ENCODE data around the gene NOC3L.

The NOC3L gene

GRCh38 chr10:94333051-94333450 is 29.7 kb downstream of the NOC3L start:
- peaks cover 92% of the 10 kb centered on the region for H3K36me3 ChIP-seq (ENCODE audit: control insufficient read depth, insufficient read depth, low read length)
- no peaks in the 10 kb centered on the region for H3K27me3 ChIP-seq (ENCODE audit: control insufficient read depth, insufficient read depth, low read length)

GRCh38 chr10:94328613-94329012 is 34.1 kb downstream of the NOC3L start:
- Histone ChIP-seq H3K4me3 (ENCODE audit: low read depth, low read length) (no peak overlapping the region), H3K27me3 (ENCODE audit: control insufficient read depth, insufficient read depth, low read length) (no peaks in the 10 kb centered on the region), H3K36me3 (ENCODE audit: control insufficient read depth, insufficient read depth, low read length) (peaks cover 86% of the 10 kb centered on the region), H3K27ac (ENCODE audit: low read depth, low read length) (no peak overlapping the region), H3K4me1 (ENCODE audit: control insufficient read depth, insufficient read depth, low read length) (no peaks in the 10 kb centered on the region), H3K9me3 (ENCODE audit: control insufficient read depth, insufficient read depth, low read length) (no peaks in the 10 kb centered on the region), H3K9ac (ENCODE audit: low read depth, low read length) (no peak overlapping the region)

More at GRCh38 chr10:94333051-94333450, 29.7 kb downstream of the NOC3L start:
- Histone ChIP-seq H3K27ac (ENCODE audit: low read depth, low read length) (no peak overlapping the region), H3K9me3 (ENCODE audit: control insufficient read depth, insufficient read depth, low read length) (no peaks in the 10 kb centered on the region), H3K4me1 (ENCODE audit: control insufficient read depth, insufficient read depth, low read length) (no peaks in the 10 kb centered on the region), H3K9ac (ENCODE audit: low read depth, low read length) (no peak overlapping the region), H3K4me3 (ENCODE audit: low read depth, low read length) (no peak overlapping the region)

GRCh38 chr10:94327649-94328048 is 35.1 kb downstream of the NOC3L start:
- Histone ChIP-seq H3K9ac (ENCODE audit: low read depth, low read length) (no peak overlapping the region), H3K4me1 (ENCODE audit: control insufficient read depth, insufficient read depth, low read length) (no peaks in the 10 kb centered on the region), H3K27me3 (ENCODE audit: control insufficient read depth, insufficient read depth, low read length) (no peaks in the 10 kb centered on the region), H3K36me3 (ENCODE audit: control insufficient read depth, insufficient read depth, low read length) (peaks cover 86% of the 10 kb centered on the region), H3K9me3 (ENCODE audit: control insufficient read depth, insufficient read depth, low read length) (no peaks in the 10 kb centered on the region), H3K4me3 (ENCODE audit: low read depth, low read length) (no peak overlapping the region), H3K27ac (ENCODE audit: low read depth, low read length) (no peak overlapping the region)

GRCh38 chr10:94324609-94325233 is 38.0 kb downstream of the NOC3L start:
- Histone ChIP-seq H3K4me3 (ENCODE audit: low read depth, low read length) (no peak overlapping the region), H3K27me3 (ENCODE audit: control insufficient read depth, insufficient read depth, low read length) (no peaks in the 10 kb centered on the region), H3K9me3 (ENCODE audit: control insufficient read depth, insufficient read depth, low read length) (no peaks in the 10 kb centered on the region), H3K27ac (ENCODE audit: low read depth, low read length) (no peak overlapping the region), H3K36me3 (ENCODE audit: control insufficient read depth, insufficient read depth, low read length) (peaks cover 66% of the 10 kb centered on the region), H3K4me1 (ENCODE audit: control insufficient read depth, insufficient read depth, low read length) (no peaks in the 10 kb centered on the region), H3K9ac (ENCODE audit: low read depth, low read length) (no peak overlapping the region)

GRCh38 chr10:94320285-94320914 is 42.3 kb downstream of the NOC3L start:
- no peaks in the 10 kb centered on the region for H3K9me3 ChIP-seq (ENCODE audit: control insufficient read depth, insufficient read depth, low read length)
- peaks cover 31% of the 10 kb centered on the region for H3K36me3 ChIP-seq (ENCODE audit: control insufficient read depth, insufficient read depth, low read length)
- no peak overlapping the region for H3K9ac ChIP-seq (ENCODE audit: low read depth, low read length)
- H3K27ac ChIP-seq (ENCODE audit: low read depth, low read length), result no peak overlapping the region
- no peaks in the 10 kb centered on the region for H3K27me3 ChIP-seq (ENCODE audit: control insufficient read depth, insufficient read depth, low read length)
- H3K4me1 ChIP-seq (ENCODE audit: control insufficient read depth, insufficient read depth, low read length), result no peaks in the 10 kb centered on the region
- H3K4me3 ChIP-seq (ENCODE audit: low read depth, low read length), result no peak overlapping the region

GRCh38 chr10:94316560-94316959 is 46.2 kb downstream of the NOC3L start:
- no peak overlapping the region for H3K4me3 ChIP-seq (ENCODE audit: low read depth, low read length)
- H3K9ac ChIP-seq (ENCODE audit: low read depth, low read length), result no peak overlapping the region
- no peak overlapping the region for H3K27ac ChIP-seq (ENCODE audit: low read depth, low read length)
- H3K27me3 ChIP-seq (ENCODE audit: control insufficient read depth, insufficient read depth, low read length), result no peaks in the 10 kb centered on the region
- H3K36me3 ChIP-seq (ENCODE audit: control insufficient read depth, insufficient read depth, low read length), result peaks cover 1% of the 10 kb centered on the region; the same call in 1 of the 2 replicates
- no peaks in the 10 kb centered on the region for H3K4me1 ChIP-seq (ENCODE audit: control insufficient read depth, insufficient read depth, low read length)
- no peaks in the 10 kb centered on the region for H3K9me3 ChIP-seq (ENCODE audit: control insufficient read depth, insufficient read depth, low read length)

- no peaks in the 10 kb centered on the region for H3K36me3 ChIP-seq (ENCODE audit: control insufficient read depth, insufficient read depth, low read length)
- peak overlapping the region; percentile 25 for H3K27ac ChIP-seq (ENCODE audit: low read depth, low read length)
Observed at GRCh38 chr10:94315975-94316464, 46.7 kb downstream of the NOC3L start.

GRCh38 chr10:94315024-94315451 is 47.7 kb downstream of the NOC3L start:
- Histone ChIP-seq H3K4me3 (ENCODE audit: low read depth, low read length) (no peak overlapping the region), H3K9ac (ENCODE audit: low read depth, low read length) (no peak overlapping the region), H3K27ac (ENCODE audit: low read depth, low read length) (no peak overlapping the region), H3K36me3 (ENCODE audit: control insufficient read depth, insufficient read depth, low read length) (no peaks in the 10 kb centered on the region), H3K27me3 (ENCODE audit: control insufficient read depth, insufficient read depth, low read length) (no peaks in the 10 kb centered on the region), H3K4me1 (ENCODE audit: control insufficient read depth, insufficient read depth, low read length) (no peaks in the 10 kb centered on the region), H3K9me3 (ENCODE audit: control insufficient read depth, insufficient read depth, low read length) (no peaks in the 10 kb centered on the region)

More at GRCh38 chr10:94315975-94316464, 46.7 kb downstream of the NOC3L start:
- no peaks in the 10 kb centered on the region for H3K4me1 ChIP-seq (ENCODE audit: control insufficient read depth, insufficient read depth, low read length)
- no peaks in the 10 kb centered on the region for H3K9me3 ChIP-seq (ENCODE audit: control insufficient read depth, insufficient read depth, low read length)
- no peaks in the 10 kb centered on the region for H3K27me3 ChIP-seq (ENCODE audit: control insufficient read depth, insufficient read depth, low read length)
- no peak overlapping the region for H3K4me3 ChIP-seq (ENCODE audit: low read depth, low read length)
- no peak overlapping the region for H3K9ac ChIP-seq (ENCODE audit: low read depth, low read length)

- no peaks in the 10 kb centered on the region for H3K27me3 ChIP-seq (ENCODE audit: control insufficient read depth, insufficient read depth, low read length)
- no peaks in the 10 kb centered on the region for H3K9me3 ChIP-seq (ENCODE audit: control insufficient read depth, insufficient read depth, low read length)
- no peaks in the 10 kb centered on the region for H3K36me3 ChIP-seq (ENCODE audit: control insufficient read depth, insufficient read depth, low read length)
- H3K9ac ChIP-seq (ENCODE audit: low read depth, low read length), result no peak overlapping the region
- no peaks in the 10 kb centered on the region for H3K4me1 ChIP-seq (ENCODE audit: control insufficient read depth, insufficient read depth, low read length)
- H3K4me3 ChIP-seq (ENCODE audit: low read depth, low read length), result no peak overlapping the region
- H3K27ac ChIP-seq (ENCODE audit: low read depth, low read length), result no peak overlapping the region
Observed at GRCh38 chr10:94310369-94310768, 52.4 kb downstream of the NOC3L start.

- Histone ChIP-seq H3K36me3 (ENCODE audit: control insufficient read depth, insufficient read depth, low read length) (no peaks in the 10 kb centered on the region), H3K4me1 (ENCODE audit: control insufficient read depth, insufficient read depth, low read length) (no peaks in the 10 kb centered on the region), H3K27me3 (ENCODE audit: control insufficient read depth, insufficient read depth, low read length) (no peaks in the 10 kb centered on the region), H3K4me3 (ENCODE audit: low read depth, low read length) (no peak overlapping the region), H3K9me3 (ENCODE audit: control insufficient read depth, insufficient read depth, low read length) (no peaks in the 10 kb centered on the region), H3K9ac (ENCODE audit: low read depth, low read length) (no peak overlapping the region), H3K27ac (ENCODE audit: low read depth, low read length) (no peak overlapping the region)
Observed at GRCh38 chr10:94308866-94309265, 53.9 kb downstream of the NOC3L start.

GRCh38 chr10:94307046-94307615 is 55.6 kb downstream of the NOC3L start:
- Histone ChIP-seq H3K9me3 (ENCODE audit: control insufficient read depth, insufficient read depth, low read length) (no peaks in the 10 kb centered on the region), H3K36me3 (ENCODE audit: control insufficient read depth, insufficient read depth, low read length) (no peaks in the 10 kb centered on the region), H3K27ac (ENCODE audit: low read depth, low read length) (no peak overlapping the region), H3K4me3 (ENCODE audit: low read depth, low read length) (no peak overlapping the region), H3K27me3 (ENCODE audit: control insufficient read depth, insufficient read depth, low read length) (no peaks in the 10 kb centered on the region), H3K9ac (ENCODE audit: low read depth, low read length) (no peak overlapping the region), H3K4me1 (ENCODE audit: control insufficient read depth, insufficient read depth, low read length) (no peaks in the 10 kb centered on the region)

Measured in HUES48 (cell line).